ENCODE results near the gene STX10.

STX10 gene

DNA sequence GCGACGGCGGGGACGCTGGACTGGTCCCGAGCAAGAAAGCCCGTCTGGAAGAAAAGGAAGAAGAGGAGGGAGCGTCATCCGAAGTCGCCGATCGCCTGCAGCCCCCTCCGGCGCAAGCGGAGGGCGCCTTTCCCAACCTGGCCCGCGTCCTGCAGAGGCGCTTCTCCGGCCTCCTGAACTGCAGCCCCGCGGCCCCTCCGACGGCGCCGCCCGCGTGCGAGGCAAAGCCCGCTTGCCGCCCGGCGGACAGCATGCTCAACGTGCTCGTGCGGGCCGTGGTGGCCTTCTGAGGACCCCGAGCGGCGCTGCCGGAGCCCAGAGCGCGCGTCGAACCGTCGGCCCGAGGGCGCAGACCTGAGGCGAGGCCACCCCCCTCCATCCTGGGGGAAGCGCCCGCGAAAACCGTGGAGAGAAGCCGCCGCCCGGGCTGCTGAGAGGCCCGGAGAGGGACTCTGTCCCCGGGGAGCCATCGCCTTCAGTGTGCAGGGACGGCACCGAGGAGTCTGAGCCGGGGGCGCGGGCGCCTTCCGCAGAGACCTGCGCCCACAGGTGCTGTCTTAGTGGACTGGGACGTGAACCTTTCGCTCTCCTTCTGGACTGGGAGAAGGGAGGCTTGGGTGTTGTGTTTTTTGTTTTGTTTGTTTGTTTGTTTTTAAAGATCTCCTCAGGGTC lies 3.5 kb upstream of the STX10 start:
- TF ChIP-seq, protein P1, sequence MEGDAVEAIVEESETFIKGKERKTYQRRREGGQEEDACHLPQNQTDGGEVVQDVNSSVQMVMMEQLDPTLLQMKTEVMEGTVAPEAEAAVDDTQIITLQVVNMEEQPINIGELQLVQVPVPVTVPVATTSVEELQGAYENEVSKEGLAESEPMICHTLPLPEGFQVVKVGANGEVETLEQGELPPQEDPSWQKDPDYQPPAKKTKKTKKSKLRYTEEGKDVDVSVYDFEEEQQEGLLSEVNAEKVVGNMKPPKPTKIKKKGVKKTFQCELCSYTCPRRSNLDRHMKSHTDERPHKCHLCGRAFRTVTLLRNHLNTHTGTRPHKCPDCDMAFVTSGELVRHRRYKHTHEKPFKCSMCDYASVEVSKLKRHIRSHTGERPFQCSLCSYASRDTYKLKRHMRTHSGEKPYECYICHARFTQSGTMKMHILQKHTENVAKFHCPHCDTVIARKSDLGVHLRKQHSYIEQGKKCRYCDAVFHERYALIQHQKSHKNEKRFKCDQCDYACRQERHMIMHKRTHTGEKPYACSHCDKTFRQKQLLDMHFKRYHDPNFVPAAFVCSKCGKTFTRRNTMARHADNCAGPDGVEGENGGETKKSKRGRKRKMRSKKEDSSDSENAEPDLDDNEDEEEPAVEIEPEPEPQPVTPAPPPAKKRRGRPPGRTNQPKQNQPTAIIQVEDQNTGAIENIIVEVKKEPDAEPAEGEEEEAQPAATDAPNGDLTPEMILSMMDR (IDR thresholded peaks at IDR 0.05), result peak; percentile 13; the same call in 1 of the 2 replicates

DNA sequence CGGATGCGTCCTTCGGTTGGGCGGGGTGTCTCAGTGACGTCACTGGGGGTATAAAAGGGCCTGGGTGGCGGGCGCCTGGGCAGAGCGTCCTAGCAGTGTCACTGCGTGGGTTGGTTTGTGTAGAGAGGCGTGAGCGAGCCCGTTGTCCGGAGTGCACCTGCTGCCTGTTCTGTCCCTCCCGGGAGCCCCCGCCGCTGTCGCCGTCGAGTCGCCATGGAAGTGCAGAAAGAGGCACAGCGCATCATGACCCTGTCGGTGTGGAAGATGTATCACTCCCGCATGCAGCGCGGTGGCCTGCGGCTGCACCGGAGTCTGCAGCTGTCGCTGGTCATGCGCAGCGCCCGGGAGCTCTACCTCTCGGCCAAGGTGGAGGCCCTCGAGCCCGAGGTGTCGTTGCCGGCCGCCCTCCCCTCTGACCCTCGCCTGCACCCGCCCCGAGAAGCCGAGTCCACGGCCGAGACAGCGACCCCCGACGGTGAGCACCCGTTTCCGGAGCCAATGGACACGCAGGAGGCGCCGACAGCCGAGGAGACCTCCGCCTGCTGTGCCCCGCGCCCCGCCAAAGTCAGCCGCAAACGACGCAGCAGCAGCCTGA lies 2.9 kb upstream of the STX10 start:
- TF ChIP-seq, protein P1 (IDR thresholded peaks at IDR 0.05), result peak; percentile 37; the same call in 1 of the 2 replicates

DNA sequence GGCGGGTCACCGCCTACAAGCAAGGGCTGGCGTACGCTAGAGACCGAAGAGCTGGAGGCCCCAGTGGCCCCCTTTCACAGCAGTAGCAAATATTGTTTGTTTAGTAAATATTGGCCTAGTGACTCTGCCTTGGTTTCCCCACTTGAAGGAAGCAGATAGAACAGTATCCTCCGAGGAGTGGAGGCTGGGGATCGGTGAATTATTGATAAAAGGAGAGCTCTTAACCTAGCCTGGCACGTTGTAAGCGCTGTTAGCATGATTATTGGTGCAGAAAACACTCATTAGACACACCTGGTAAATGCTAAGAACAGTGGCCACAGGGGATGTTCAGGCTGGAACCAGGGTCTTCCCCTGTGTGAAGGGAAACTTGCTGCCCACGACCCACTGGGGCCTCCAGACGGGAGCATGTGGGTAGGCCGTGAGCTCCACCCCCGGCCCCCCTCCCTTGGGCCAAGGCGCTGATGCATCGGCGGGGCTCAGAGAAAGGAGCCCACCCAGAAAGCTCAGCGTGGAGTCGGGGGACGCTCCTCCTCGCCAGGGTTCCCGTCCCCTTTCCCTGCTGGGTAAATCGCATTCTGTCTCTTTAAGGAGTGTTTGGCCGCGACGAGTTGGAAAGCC lies 2.3 kb upstream of the STX10 start:
- TF ChIP-seq, protein P1 (IDR thresholded peaks at IDR 0.05), result no peak

DNA sequence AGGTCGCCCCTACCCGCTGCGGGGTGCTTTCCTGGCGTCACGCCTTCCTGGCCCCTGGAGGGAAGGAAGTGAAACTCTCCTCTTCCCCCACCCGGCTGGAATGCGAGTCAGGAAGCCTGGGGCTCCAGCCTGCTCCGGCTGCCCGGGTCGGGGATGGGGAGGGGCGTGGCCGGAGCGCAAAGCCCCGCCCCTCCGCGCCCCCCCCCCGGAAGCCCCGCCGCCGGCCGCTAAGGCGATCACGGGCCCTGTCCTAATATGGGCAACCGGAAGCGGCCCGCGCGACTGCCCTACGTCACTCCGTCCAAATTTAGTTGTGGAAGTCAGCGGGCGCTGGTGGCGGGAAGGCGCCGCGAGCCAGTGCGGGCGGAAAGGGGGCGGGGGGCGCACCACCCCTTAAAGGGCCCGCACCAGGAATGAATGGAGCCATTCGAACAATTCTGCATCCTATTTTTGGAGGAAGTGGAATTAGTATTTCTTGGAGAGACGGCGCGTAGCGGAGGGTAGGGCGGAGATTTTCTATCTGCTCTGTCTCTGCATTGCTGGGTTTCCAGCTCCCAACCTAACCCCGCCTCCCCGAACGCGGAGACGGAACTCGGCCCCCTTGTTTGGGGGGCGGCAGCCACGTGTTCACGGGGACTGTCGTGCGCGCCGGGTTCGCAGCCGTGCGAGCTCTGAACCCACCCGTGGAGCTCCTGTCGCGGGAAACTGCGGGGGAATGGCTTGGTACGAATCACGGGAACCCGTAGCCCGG lies 1.6 kb upstream of the STX10 start:
- TF ChIP-seq, protein P1 (IDR thresholded peaks at IDR 0.05), result no peak

DNA sequence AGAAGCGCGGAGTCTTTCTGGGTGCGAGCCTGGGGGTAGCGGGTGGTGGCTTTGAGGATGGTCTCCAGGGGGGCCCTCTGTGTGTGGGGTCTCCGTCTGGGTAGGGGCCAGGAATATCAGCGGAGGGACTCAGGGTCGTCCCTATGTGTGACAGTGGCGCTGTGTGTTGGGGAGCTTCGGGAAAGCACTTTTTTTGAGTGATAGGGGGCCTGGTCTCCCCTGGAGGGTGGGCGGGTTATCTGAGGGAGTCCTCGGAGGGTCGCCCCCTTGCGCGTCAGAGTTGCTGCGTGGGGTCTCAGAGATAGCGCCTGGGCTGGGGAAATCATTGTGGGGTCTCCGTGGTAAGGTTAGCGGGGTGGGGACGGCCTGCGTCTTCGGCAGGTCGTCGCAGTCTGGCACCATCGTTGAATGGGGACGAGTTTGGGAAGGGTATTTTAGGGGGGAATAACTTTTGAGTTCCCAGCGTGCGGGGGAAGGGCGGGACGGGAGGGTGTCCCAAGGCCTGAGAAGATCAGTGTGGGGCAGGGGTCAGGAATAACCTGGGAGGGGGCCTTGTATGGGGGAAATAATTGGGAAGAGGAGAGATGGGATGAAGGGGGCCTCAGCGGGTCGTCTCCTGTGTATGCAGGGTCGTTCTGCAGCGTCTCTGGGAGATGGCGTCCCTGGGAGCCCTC lies 893 bp upstream of the STX10 start:
- TF ChIP-seq, protein P1 (IDR thresholded peaks at IDR 0.05), result no peak

DNA sequence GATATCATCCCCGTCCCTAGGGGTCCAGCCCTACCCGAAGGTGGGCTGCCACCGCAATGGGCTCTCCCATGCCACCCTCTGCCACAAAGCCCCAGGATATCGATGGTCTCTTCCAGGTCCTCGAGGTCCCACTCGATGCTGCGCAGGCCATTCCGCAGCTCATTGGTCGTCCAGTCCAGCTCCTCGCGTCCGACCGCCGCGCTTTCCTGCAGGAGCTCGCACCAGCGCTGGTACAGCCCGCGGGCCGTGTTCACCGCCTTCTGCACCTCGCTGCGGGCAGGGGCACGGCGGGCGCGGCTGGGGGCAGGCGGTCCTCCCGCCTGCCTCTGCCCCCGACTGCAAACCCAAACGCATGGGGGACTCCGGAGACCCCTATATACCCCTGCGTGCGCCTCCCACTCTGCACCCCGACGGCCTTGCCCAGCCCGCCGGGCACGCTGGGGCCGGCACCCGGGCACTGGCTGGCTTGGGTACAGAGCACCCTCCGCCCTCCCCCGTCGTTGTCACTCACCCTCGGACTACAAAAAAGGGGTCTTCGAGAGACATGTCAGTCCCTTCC lies 468 bp downstream of the STX10 start:
- TF ChIP-seq, protein P1 (IDR thresholded peaks at IDR 0.05), result no peak

Measured in LNCAP (cell line).